VCaP (cell line): ENCODE results near the gene CELA3B.
"Not testable (repeated sequence)": the region's sequence is repeated elsewhere in the genome, so short reads cannot be mapped to it uniquely, and the experiment has no call there.

Experiments used
- H3K27ac ChIP-seq: fragments of 450-650 bp; 2 replicates; pipeline ENCODE4 v1.5.1; 2017
- TF ChIP-seq, protein P1 (sequence below): fragments of 450-650 bp; conservative IDR thresholded peaks from 2 replicates; pipeline ENCODE4 v1.5.1; 2017; ENCODE audit warnings: mild to moderate bottlenecking, moderate library complexity

Gene CELA3B

GRCh38 chr1:21982122-21982521 lies 5.3 kb downstream of the CELA3B start:
- TF ChIP-seq, protein P1, sequence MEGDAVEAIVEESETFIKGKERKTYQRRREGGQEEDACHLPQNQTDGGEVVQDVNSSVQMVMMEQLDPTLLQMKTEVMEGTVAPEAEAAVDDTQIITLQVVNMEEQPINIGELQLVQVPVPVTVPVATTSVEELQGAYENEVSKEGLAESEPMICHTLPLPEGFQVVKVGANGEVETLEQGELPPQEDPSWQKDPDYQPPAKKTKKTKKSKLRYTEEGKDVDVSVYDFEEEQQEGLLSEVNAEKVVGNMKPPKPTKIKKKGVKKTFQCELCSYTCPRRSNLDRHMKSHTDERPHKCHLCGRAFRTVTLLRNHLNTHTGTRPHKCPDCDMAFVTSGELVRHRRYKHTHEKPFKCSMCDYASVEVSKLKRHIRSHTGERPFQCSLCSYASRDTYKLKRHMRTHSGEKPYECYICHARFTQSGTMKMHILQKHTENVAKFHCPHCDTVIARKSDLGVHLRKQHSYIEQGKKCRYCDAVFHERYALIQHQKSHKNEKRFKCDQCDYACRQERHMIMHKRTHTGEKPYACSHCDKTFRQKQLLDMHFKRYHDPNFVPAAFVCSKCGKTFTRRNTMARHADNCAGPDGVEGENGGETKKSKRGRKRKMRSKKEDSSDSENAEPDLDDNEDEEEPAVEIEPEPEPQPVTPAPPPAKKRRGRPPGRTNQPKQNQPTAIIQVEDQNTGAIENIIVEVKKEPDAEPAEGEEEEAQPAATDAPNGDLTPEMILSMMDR: 0 out of 2 replicates have a peak, but pooled peaks have one; percentile 13
- H3K27ac ChIP-seq: peak overlapping the region; percentile 18; the same call in 1 of the 2 replicates

DNA sequence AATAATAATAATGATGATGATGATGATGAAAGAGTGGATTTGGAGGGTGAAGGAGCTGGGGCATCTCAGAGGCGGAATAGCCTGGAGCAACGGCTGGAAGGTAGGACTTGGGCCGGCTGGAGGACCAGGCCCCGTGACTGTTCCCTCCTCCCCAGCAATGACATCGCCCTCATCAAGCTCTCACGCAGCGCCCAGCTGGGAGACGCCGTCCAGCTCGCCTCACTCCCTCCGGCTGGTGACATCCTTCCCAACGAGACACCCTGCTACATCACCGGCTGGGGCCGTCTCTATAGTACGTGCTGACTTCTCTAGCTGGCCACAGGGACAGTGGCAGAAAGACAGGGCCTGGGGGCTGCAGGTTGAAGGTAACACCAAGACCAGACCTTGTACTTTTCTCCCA lies 6.7 kb downstream of the CELA3B start:
- H3K27ac ChIP-seq: not testable (repeated sequence)

DNA sequence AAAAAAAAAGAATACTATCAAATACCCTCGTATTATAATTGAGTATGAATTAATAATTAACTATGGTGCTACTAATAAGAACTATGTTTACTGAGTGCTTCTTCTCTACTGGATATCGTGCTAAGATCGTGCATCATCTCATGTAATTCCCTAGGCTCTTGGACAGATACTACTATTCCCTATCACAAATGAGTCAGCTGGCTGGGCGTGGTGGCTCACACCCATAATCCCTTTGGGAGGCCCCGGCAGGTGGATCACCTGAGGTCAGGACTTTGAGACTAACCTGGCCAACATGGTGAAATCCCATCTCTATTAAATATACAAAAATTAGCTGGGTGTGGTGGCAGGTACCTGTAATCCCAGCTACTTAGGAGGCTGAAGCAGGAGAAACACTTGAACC lies 9.1 kb downstream of the CELA3B start:
- H3K27ac ChIP-seq: not testable (repeated sequence)

GRCh38 chr1:21986386-21986785 lies 9.6 kb downstream of the CELA3B start:
- H3K27ac ChIP-seq: not testable (repeated sequence)

GRCh38 chr1:21989672-21990393 lies 13.0 kb downstream of the CELA3B start:
- H3K27ac ChIP-seq: not testable (repeated sequence)

- not testable (repeated sequence) for H3K27ac ChIP-seq
Measured at GRCh38 chr1:21992186-21992585, 15.4 kb downstream of the CELA3B start.

DNA sequence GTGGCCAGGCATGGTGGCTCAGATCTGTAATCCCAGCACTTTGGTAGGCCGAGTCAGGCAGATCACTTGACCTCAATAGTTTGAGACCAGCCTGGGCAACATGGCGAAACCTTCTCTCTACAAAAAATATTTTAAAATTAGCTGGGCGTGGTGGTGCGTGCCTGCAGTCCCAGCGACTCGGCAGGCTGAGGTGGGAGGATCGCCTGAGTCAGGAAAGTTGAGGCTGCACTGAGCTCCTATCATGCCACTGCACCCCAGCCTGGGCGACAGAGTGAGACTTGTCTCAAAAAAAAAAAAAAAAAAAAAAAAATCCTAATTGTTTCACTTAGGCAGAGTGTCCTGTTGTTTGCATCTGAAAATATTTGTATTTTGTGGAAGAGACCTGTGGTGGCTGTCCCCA lies 17.9 kb downstream of the CELA3B start:
- H3K27ac ChIP-seq: peak overlapping the region; percentile 92

DNA sequence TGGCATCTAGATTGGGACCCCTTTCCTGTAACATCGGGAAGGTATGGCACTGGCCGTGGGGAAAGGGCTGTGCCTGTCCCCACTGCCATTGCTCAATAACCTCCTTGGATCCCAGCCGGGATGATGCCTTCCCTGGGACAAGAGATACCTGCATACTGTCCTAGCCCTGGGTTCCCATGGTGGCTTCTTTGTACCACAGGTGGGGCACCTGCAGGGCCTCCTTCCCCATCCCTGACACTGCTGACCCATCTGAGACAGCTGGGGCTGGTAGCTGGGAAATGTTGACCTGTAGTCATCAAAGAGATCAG lies 19.8 kb downstream of the CELA3B start:
- H3K27ac ChIP-seq: peak overlapping the region; percentile 92

DNA sequence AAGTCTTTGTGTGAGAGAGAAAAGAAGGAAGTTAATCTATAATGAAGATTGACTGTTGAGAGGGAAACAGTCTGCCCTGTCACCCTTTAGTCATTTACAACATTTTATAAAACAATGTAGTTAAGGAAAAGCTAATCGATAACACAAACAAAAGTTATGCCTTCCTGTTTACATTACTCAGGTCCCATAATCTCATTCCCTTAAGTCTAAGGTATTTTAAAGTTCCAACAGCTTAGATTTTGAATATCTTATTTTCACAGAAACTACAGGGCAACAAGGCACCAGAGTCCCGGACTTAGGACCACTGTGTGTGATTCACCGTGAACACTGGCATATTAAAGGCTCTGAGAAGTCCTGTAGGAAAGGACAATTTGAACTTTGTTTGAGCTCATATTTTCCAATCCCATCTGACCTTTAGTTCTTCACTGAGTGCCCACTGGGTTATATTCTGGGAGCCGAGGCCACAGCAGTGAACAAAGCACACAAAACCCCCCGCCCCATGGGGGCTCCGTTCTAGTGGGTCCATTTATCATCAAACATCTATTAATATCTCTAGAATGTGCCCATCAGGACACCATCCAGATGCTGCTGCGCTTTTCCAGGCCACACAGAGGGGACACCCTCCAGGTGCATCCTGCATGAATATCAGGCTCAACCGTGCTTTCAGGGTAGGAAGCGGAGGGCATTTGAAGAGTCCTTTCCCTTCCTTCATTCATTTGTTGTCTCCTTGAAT lies 21.2 kb downstream of the CELA3B start:
- peak overlapping the region; percentile 92 for H3K27ac ChIP-seq

DNA sequence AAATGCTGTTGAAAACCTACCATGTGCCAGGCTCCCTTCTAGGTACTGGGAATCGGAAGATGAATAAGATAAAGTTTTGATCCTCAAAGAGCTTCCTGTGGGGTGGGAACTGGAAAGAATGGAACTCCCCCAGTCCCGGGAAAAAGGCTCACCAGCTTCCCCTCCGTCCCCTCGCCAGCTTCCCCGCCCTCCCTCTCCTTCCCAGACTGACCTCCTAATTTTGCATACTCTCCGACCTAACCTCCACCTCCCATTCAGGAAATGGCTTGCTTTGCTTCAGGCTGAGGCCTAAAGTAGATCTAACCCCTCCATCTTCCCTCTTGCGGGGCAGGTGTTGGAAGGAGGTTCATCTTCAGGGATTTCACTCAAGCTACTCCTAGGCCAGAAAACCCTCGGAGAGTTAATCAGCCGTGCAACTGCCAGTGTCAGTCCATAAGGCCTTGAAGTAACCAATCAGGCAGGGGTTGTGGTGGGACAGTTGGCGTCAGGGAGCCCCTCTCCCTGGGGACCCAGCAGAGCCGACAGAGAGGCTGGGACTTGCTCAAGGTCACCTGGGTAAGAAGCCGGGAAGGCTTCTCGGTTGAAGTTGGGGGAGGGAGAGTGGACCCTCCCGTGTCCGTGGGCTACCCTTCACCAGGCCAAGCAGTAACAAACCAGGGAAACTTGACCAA lies 21.9 kb downstream of the CELA3B start:
- H3K27ac ChIP-seq: peak overlapping the region; percentile 92

DNA sequence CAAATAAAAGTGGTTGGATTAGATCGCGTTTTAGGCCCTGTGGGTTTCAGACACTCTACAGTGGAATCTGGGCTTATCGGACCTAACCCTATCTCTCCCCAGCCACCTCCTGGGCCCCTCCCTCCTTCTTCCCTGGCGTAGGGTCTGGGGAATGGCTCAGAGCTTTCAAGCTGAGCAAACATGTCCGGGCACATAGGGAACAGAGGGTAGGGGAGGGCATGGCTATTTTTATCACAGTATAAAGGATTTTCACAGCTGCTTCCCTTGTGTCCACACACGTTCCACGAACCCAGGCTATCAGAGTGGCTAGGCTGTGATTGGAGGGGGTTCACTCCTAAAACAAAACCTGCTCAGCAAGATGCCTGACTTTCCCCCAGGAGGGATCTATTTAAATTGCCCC lies 22.8 kb downstream of the CELA3B start:
- peak overlapping the region; percentile 92; the same call in 1 of the 2 replicates for H3K27ac ChIP-seq

- TF ChIP-seq, protein P1: no peak
- H3K27ac ChIP-seq: peak within 1 kb of the TSS; percentile 41; the same call in 1 of the 2 replicates
Measured at GRCh38 chr1:22001409-22001808, 24.6 kb downstream of the CELA3B start, which contains the start of gene CELA3A. TSS of gene CELA3A (plus strand) at chr1:22001657. CDS start at chr1:22001675, 18 bp downstream.

DNA sequence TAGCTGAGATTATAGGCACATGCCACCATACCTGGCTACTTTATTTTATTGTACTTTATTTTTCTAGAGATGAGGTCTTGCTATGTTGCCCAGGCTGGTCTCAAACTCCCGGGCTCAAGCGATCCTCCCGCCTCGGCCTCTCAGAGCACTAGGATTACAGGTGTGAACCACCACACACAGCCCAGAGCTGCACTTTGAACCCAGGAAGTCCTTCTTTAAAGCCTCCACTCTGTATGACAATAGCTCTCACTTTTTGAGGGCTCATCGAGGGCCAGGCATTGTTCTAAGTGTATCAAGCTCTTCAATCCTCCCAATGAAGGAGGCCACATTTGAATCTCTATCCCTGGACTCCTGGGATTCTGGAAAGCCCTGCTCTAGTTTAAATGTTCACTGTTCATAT lies 25.6 kb downstream of the CELA3B start:
- H3K27ac ChIP-seq: not testable (repeated sequence)

DNA sequence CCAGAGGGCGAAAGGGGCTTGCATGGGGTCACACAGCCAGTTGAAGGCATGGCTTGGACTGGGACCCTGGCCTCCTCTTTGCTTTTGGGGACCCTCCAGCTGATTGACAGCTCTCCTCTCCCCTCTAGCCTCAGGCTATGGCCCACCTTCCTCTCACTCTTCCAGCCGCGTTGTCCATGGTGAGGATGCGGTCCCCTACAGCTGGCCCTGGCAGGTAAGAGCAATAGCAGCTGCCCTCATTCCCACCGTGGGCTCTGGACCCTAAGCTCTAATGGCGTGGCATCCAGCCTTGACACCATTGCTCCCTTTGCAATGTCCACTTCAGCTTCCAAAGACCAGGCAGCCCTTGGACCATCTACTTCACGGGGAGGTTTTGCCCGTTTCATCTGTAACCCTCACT lies 26.1 kb downstream of the CELA3B start:
- H3K27ac ChIP-seq: not testable (repeated sequence)

- H3K27ac ChIP-seq: not testable (repeated sequence)
Measured at GRCh38 chr1:22003959-22004358, 27.1 kb downstream of the CELA3B start.
